GM12874 (cell line): ENCODE measurements around the gene WIPF1.

Source experiments
- TF ChIP-seq, protein P1 (sequence below): IDR thresholded peaks from 2 replicates; pipeline ENCODE4 v1.5.1; 2011; ENCODE audit warnings: low read depth, mild to moderate bottlenecking, control low read depth, low read length, moderate library complexity; ENCODE audit not compliant: insufficient read depth

The WIPF1 gene

GRCh38 chr2:174595116-174595809 lies 2.3 kb downstream of the WIPF1 start:
- TF ChIP-seq, protein P1, sequence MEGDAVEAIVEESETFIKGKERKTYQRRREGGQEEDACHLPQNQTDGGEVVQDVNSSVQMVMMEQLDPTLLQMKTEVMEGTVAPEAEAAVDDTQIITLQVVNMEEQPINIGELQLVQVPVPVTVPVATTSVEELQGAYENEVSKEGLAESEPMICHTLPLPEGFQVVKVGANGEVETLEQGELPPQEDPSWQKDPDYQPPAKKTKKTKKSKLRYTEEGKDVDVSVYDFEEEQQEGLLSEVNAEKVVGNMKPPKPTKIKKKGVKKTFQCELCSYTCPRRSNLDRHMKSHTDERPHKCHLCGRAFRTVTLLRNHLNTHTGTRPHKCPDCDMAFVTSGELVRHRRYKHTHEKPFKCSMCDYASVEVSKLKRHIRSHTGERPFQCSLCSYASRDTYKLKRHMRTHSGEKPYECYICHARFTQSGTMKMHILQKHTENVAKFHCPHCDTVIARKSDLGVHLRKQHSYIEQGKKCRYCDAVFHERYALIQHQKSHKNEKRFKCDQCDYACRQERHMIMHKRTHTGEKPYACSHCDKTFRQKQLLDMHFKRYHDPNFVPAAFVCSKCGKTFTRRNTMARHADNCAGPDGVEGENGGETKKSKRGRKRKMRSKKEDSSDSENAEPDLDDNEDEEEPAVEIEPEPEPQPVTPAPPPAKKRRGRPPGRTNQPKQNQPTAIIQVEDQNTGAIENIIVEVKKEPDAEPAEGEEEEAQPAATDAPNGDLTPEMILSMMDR: no peak

DNA sequence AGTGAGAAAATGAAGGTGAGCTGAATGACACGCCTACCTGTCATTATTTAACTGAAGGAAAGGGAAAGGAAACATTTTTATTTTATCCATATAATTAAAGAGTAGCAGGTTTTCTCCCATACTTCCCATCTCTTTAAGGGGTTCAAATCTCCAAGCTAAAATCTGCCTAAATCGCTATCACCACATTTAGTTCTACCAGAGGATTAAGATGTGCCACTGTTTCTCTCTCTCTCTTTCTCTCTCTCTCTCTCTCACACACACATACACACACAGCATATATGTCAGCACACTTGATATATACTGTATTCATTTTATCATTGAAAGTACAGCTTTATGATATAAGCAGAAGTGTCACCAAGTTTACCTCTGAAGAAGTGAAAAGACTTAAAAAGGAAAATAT lies 3.1 kb downstream of the WIPF1 start:
- TF ChIP-seq, protein P1: no peak

GRCh38 chr2:174593574-174594203 lies 3.9 kb downstream of the WIPF1 start:
- TF ChIP-seq, protein P1: no peak

- TF ChIP-seq, protein P1: no peak
Observed at GRCh38 chr2:174593041-174593440, 4.6 kb downstream of the WIPF1 start.

- TF ChIP-seq, protein P1: no peak
Observed at GRCh38 chr2:174591740-174592139, 5.9 kb downstream of the WIPF1 start.

GRCh38 chr2:174590928-174591648 lies 6.5 kb downstream of the WIPF1 start:
- TF ChIP-seq, protein P1: no peak

GRCh38 chr2:174590346-174590745 lies 7.3 kb downstream of the WIPF1 start:
- TF ChIP-seq, protein P1: no peak
